Body of pancreas (tissue), 4 donors: Measurements from ENCODE around the gene CRYZ. TPM values are rescaled to one million over a fixed set of nuclear protein-coding genes. Genes with fewer than 3 reads are reported as not detected.
"Not testable (repeated sequence)": the region's sequence is repeated elsewhere in the genome, so short reads cannot be mapped to it uniquely, and the experiment has no call there.

Source experiments
- ATAC-seq: fragments of 150-250 bp; one replicate; pipeline ENCODE4 v1.9.1; 2016
- DNase-seq, 4 donors: peaks; one replicate each; pipeline ENCODE4 v3.0.0-alpha.2; 2019
- H3K27ac ChIP-seq, 4 donors: fragments of 200-600 bp; sonication (generic); 1 replicate in 3 of 4; 2 replicates in 1 of 4; pipeline versions ENCODE4 v1.5.1 to v1.6.1; 2016 to 2019; ENCODE audit warnings: mild to moderate bottlenecking in 1 of 4, mixed read lengths in 1 of 4, moderate library complexity in 1 of 4
- H3K27me3 ChIP-seq, 2 donors: fragments of 200-600 bp; sonication (generic); one replicate each; pipeline ENCODE4 v1.6.0; 2016; ENCODE audit warnings: mild to moderate bottlenecking in 1 of 2
- H3K36me3 ChIP-seq, 2 donors: fragments of 200-600 bp; sonication (generic); replicated peaks in 1 of 2; 2 replicates each; pipeline ENCODE4 v1.5.1; 2016; ENCODE audit warnings: low read depth in 2 of 2; ENCODE audit not compliant: insufficient read depth in 1 of 2
- H3K4me1 ChIP-seq: fragments of 200-600 bp; sonication (generic); one replicate; pipeline ENCODE4 v1.6.0; 2016
- H3K4me3 ChIP-seq, 2 donors: fragments of 200-600 bp; sonication (generic); 1 replicate in 1 of 2; 2 replicates in 1 of 2; pipeline ENCODE4 v1.5.1; 2016 to 2019
- H3K9me3 ChIP-seq, 3 donors: fragments of 200-600 bp; sonication (generic); 1 replicate in 2 of 3; 2 replicates in 1 of 3; pipeline ENCODE4 v1.5.1; 2016
- POLR2A ChIP-seq, 3 donors: fragments of 450-650 bp; IDR thresholded peaks; one replicate each; pipeline ENCODE4 v1.6.1; 2016; ENCODE audit warnings: antibody characterized with exemption in 3 of 3, mild to moderate bottlenecking in 2 of 3
- WGBS, 2 donors: methylation state at CpG; one replicate each; pipeline ENCODE4 v1.1.5; 2017; 5-methylcytosine and 5-hydroxymethylcytosine counted together
- intact Hi-C: fragments of 100-400 bp; cut with DNase I; formaldehyde crosslinking; loops from one replicate; pipeline ENCODE4 v1.15.1; 2023
- total RNA-seq, 2 donors: library from RNA; depleted of rRNA; stranded (reverse); fragments of >200 nt; gene quantifications; one replicate each; pipeline ENCODE4 v1.1.0, GENCODE V29; 2016
- TF ChIP-seq, protein P1 (sequence below), 7 experiments: fragments of 450-650 bp in 4 of 7; fragments of 200-600 bp in 3 of 7; sonication (generic) in 3 of 7; IDR thresholded peaks; one replicate each; pipeline ENCODE4 v1.5.1; 2016 to 2019; ENCODE audit warnings: antibody characterized with exemption in 7 of 7

CRYZ gene
- total RNA-seq, 2 donors from 2014 or later: 28.7 to 77.0 TPM

DNA sequence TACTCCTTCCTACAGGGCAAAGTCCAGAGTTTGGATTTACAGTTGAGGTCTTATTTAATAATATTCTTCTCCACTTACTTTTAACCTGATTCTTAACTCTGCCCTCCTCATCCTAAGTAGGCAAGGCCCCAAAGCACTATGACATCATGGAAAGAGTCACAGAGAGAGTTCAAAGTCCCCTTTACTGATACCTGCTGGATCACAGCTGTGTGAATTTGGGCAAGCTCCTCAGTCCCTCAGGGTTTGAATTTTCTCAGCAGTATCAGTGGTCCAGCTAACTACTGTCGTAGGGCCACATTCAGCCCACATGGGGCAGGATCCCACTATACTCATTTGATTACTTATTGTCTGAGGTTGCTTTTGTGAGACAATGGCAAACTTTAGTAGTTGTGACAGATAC, 16.1 kb upstream of the CRYZ start:
- no peaks in the 10 kb centered on the region for H3K27me3 ChIP-seq
- intact Hi-C loops: no loop called here
- H3K27ac ChIP-seq: no peak overlapping the region
- peak in 2 of 4 donors; percentile 22 to 32 for DNase-seq
- WGBS, 2 donors: 43 to 52% methylated on average over 1 of the region's 1 CpG
- no peak overlapping the region for H3K4me3 ChIP-seq
- no peaks in the 10 kb centered on the region for H3K9me3 ChIP-seq
- ATAC-seq: peak; percentile 66
- TF ChIP-seq, protein P1, sequence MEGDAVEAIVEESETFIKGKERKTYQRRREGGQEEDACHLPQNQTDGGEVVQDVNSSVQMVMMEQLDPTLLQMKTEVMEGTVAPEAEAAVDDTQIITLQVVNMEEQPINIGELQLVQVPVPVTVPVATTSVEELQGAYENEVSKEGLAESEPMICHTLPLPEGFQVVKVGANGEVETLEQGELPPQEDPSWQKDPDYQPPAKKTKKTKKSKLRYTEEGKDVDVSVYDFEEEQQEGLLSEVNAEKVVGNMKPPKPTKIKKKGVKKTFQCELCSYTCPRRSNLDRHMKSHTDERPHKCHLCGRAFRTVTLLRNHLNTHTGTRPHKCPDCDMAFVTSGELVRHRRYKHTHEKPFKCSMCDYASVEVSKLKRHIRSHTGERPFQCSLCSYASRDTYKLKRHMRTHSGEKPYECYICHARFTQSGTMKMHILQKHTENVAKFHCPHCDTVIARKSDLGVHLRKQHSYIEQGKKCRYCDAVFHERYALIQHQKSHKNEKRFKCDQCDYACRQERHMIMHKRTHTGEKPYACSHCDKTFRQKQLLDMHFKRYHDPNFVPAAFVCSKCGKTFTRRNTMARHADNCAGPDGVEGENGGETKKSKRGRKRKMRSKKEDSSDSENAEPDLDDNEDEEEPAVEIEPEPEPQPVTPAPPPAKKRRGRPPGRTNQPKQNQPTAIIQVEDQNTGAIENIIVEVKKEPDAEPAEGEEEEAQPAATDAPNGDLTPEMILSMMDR (IDR thresholded peaks at IDR 0.05): no peak
- H3K36me3 ChIP-seq: peaks cover 0 to 4% of the 10 kb centered on the region in 2 donors
- H3K4me1 ChIP-seq: peaks cover 4% of the 10 kb centered on the region

DNA sequence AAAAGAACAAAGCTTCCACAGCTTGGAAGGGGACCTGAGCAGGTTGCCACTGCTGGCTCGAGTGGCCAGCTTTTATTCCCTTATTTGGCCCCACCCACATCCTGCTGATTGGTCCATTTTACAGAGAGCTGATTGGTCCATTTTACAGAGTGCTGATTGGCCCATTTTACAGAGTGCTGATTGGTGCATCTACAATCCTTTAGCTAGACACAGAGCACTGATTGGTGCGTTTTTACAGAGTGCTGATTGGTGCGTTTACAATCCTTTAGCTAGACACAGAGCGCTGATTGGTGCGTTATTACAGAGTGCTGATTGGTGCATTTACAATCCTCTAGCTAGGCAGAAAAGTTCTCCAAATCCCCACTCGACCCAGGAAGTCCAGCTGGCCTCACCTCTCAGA, 12.4 kb upstream of the CRYZ start:
- H3K4me3 ChIP-seq, H3K36me3 ChIP-seq, H3K27me3 ChIP-seq, H3K4me1 ChIP-seq, ATAC-seq, H3K9me3 ChIP-seq, H3K27ac ChIP-seq, DNase-seq, intact Hi-C loops: not testable (repeated sequence)
- WGBS, 2 donors: 96 to 98% methylated on average over 5 to 6 of the region's 6 CpGs

DNA sequence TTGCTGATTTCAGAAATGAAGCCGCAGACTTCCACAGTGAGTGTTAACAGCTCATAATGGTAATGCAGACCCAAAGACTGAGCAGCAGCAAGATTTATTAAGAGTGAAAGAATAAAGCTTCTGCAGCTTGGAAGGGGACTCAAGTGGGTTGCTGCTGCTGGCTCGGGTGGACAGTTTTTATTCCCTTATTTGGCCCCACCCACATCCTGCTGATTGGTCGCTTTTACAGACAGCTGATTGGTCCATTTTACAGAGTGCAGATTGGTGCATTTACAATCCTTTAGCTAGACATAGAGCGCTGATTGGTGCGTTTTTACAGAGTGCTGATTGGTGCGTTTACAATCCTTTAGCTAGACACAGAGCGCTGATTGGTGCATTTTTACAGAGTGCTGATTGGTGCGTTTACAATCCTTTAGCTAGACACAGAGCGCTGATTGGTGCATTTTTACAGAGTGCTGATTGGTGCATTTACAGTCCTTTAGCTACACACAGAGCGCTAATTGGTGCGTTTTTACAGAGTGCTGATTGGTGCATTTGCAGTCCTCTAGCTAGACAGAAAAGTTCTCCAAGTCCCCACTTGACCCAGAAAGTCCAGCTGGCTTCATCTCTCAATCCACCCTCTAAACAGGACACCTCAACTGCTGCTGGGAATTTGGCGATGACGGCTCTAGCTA, 7.6 kb upstream of the CRYZ start:
- H3K9me3 ChIP-seq, H3K27me3 ChIP-seq, H3K36me3 ChIP-seq, H3K4me3 ChIP-seq, intact Hi-C loops, ATAC-seq, H3K4me1 ChIP-seq, DNase-seq, H3K27ac ChIP-seq: not testable (repeated sequence)
- 88 to 97% methylated on average over 13 of the region's 13 CpGs for WGBS, 2 donors

DNA sequence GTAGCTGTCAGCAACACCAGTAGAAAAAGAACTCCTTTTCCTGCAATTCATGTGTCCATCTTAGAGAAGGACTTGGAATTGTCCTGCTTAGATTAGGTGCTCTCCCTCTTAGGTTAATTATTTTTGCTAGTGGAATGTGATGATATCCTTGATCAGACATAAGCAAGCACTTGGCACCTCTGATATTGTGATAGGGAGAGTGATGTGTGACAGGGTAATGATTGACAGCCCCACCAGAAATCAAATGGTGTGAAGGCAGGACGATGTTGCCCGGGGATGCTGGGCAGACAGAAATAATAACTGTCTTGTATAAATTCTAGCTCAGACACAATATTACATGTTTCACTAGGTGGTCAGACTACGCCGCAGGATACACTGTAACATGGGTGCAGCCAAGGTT, 4.5 kb upstream of the CRYZ start:
- Histone ChIP-seq H3K36me3 (peaks cover 0 to 8% of the 10 kb centered on the region in 2 donors), H3K4me3 (no peak overlapping the region), H3K27me3 (no peaks in the 10 kb centered on the region), H3K27ac (no peak overlapping the region), H3K9me3 (no peaks in the 10 kb centered on the region), H3K4me1 (peaks cover 15% of the 10 kb centered on the region)
- intact Hi-C loops: no loop called here
- DNase-seq: no peak
- 82 to 96% methylated on average over 4 of the region's 4 CpGs for WGBS, 2 donors
- TF ChIP-seq POLR2A (IDR thresholded peaks at IDR 0.05): no peak
- TF ChIP-seq, protein P1 (IDR thresholded peaks at IDR 0.05): no peak
- no peak for ATAC-seq

DNA sequence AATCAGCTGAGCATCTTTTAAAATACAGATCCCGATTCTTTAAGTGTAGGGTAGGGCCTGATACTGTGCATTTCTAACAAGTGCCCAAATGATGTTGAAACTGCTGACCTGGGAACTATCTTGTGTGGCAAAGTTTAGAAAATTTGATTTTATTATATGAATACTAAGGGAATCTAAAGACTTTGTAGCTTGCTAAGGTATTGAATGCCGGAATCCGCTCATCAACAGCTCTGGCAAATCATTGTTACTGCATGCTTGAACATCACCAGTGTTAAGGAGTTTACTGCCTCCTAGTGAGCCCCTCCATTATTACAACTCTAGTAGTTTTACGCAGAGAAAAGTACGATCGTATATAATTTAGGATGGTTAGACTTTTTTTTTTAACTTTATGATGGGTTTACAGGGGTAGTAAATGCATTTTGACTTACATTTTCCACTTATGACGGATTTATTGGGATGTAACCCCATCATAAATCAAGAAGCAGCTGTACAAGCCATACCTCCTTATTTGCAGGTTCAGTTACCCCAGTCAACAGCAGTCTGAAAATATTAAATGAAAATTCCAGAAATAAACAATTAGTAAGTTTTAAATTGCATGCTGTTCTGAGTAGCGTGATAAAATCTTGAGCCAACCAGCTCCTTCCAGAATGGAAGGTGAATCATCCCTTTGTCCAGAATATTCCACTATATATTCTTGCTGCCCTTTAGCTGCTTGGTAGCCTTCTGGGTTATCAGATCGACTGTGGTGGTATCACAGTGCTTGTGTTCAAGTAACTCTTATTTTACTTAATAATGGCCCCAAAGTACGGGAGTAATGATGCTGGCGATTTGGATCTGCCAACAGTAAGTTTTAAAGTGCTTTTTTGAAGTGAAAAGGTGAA, 994 bp upstream of the CRYZ start:
- ATAC-seq: peak; percentile 50
- intact Hi-C loops: no loop called here
- TF ChIP-seq, protein P1 (IDR thresholded peaks at IDR 0.05): peak; percentile 39 to 80 (median 67)
- TF ChIP-seq POLR2A (IDR thresholded peaks at IDR 0.05): no peak
- no peaks in the 10 kb centered on the region for H3K27me3 ChIP-seq
- H3K4me3 ChIP-seq: peak overlapping the region; percentile 12 to 60
- WGBS, 2 donors: 21 to 23% methylated on average over 11 of the region's 11 CpGs
- peaks cover 35% of the 10 kb centered on the region for H3K4me1 ChIP-seq
- H3K9me3 ChIP-seq: no peaks in the 10 kb centered on the region
- H3K27ac ChIP-seq: peak overlapping the region; percentile 65 to 96 (median 90)
- peaks cover 0 to 7% of the 10 kb centered on the region in 2 donors for H3K36me3 ChIP-seq
- DNase-seq: peak in 3 of 4 donors; percentile 22 to 61 (median 27)

DNA sequence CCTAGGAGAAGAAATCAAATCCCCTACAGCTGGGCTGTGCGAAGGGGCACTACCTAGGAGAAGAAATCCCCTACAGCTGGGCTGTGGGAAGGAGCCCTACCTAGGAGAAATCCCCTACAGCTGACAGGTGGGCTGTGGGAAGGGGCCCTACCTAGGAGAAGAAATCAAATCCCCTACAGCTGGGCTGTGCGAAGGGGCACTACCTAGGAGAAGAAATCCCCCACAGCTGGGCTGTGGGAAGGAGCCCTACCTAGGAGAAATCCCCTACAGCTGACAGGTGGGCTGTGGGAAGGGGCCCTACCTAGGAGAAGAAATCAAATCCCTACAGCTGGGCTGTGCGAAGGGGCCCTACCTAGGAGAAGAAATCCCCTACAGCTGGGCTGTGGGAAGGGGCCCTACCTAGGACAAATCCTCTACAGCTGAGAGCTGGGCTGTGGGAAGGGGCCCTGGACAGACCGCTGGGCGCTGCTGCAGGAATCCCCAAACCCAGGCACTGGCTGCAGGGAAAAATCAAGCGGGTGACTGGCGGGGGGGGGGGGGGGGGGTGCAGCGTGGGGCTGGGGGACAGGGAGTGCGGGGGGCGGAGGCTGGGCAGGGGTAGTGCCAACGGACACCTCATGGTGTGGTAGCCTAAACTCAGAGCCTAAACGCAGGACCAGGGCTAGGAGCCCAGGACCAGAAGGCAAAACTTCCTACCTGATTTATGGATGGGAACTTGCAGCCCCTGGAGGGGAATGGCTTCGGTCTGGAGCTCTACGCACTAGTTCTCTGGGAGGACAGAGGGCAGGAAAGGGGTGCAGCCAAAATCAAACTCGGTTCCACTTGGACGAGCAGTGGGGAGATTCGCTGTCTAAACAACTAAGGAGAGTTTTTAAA, 541 bp downstream of the CRYZ start:
- H3K9me3 ChIP-seq, H3K36me3 ChIP-seq, H3K27me3 ChIP-seq, intact Hi-C loops: not testable (repeated sequence)
- WGBS, 2 donors: 3 to 5% methylated on average over 8 to 15 of the region's 17 CpGs
- DNase-seq (peak; percentile 16 to 29 (median 23)), ATAC-seq (peak; percentile 3)
- Histone ChIP-seq H3K27ac (peak overlapping the region; percentile 65 to 96 (median 90)), H3K4me1 (peaks cover 44% of the 10 kb centered on the region), H3K4me3 (peak overlapping the region; percentile 12 to 60)
